Brain microvascular endothelial cell (primary cell): ENCODE data around the gene ADCY6.

ENCODE experiments used
- DNase-seq: peaks from one replicate; pipeline ENCODE4 v3.0.0-alpha.2; 2020
- H3K27ac ChIP-seq: fragments of 250-450 bp; sonication (Bioruptor Pico); 2 replicates; pipeline ENCODE4 v1.5.1; 2020; ENCODE audit warnings: mild to moderate bottlenecking, moderate library complexity
- H3K27me3 ChIP-seq: fragments of 250-450 bp; sonication (Bioruptor Pico); replicated peaks from 2 replicates; pipeline ENCODE4 v1.5.1; 2020; ENCODE audit warnings: mild to moderate bottlenecking
- H3K36me3 ChIP-seq: fragments of 250-450 bp; sonication (Bioruptor Pico); replicated peaks from 2 replicates; pipeline ENCODE4 v1.5.1; 2020; ENCODE audit warnings: mild to moderate bottlenecking
- H3K4me3 ChIP-seq: 2 replicates; pipeline ENCODE4 v1.5.1; 2011; ENCODE audit warnings: low read depth, mild to moderate bottlenecking, control low read depth, low read length, moderate library complexity
- in situ Hi-C: cut with HindIII; loops from 2 replicates; pipeline ENCODE4 v1.10.0; 2017; ENCODE audit warnings: low sequenced_read_pairs, low pct_ligation_motif_present
- TF ChIP-seq, protein P1 (sequence below): IDR thresholded peaks from 2 replicates; pipeline ENCODE4 v1.5.1; 2011; ENCODE audit warnings: low read depth, mild to moderate bottlenecking, moderate library complexity, low read length, control low read depth, inconsistent platforms; ENCODE audit errors: missing control alignments

ADCY6 gene

DNA sequence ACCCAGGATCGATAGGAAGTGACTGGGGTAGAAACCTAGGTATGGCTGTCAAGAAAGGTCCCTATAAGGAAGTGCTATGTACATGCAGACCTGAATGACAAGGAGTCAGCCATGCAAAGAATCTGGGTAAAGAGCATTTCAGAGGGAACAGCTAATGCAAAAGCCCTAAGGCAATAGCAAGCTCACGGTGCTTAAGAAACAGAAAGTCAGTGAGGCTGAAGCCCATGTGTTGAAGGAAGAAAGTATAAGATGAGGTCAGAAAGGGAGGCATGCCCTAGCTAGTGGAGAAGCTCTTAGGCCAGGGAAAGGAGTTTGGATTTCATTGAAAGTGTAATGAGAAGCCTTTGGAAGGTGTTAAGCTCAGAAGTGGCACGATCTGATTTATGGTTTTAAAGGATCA is 6.0 kb upstream of the ADCY6 start:
- TF ChIP-seq, protein P1, sequence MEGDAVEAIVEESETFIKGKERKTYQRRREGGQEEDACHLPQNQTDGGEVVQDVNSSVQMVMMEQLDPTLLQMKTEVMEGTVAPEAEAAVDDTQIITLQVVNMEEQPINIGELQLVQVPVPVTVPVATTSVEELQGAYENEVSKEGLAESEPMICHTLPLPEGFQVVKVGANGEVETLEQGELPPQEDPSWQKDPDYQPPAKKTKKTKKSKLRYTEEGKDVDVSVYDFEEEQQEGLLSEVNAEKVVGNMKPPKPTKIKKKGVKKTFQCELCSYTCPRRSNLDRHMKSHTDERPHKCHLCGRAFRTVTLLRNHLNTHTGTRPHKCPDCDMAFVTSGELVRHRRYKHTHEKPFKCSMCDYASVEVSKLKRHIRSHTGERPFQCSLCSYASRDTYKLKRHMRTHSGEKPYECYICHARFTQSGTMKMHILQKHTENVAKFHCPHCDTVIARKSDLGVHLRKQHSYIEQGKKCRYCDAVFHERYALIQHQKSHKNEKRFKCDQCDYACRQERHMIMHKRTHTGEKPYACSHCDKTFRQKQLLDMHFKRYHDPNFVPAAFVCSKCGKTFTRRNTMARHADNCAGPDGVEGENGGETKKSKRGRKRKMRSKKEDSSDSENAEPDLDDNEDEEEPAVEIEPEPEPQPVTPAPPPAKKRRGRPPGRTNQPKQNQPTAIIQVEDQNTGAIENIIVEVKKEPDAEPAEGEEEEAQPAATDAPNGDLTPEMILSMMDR, result no peak
- DNase-seq, result no peak
- Histone ChIP-seq H3K36me3 (no peaks in the 10 kb centered on the region), H3K4me3 (no peak overlapping the region), H3K27ac (no peak overlapping the region), H3K27me3 (no peaks in the 10 kb centered on the region)
- in situ Hi-C loops, result no loop called here

DNA sequence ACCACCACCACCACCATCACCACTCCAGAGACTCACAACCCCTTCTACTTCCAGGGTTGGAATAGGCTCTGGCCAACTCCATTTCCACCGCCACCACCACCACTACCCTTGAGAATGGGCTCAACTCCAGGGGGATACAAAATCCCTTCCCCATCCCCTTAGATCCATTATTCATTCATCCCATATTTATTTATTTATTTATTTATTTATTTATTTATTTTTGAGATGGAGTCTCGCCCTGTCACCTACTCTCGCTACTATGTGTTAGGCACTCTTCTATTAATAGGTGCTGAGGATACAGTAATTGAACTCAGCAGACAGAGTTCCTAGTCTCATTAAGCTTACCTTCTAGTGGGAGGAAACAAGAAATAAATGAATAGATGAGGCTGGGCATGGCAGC is 4.8 kb upstream of the ADCY6 start:
- Histone ChIP-seq H3K27ac (no peak overlapping the region), H3K27me3 (no peaks in the 10 kb centered on the region), H3K36me3 (no peaks in the 10 kb centered on the region), H3K4me3 (no peak overlapping the region)
- in situ Hi-C loops, result no loop called here
- TF ChIP-seq, protein P1, result no peak
- DNase-seq, result no peak

DNA sequence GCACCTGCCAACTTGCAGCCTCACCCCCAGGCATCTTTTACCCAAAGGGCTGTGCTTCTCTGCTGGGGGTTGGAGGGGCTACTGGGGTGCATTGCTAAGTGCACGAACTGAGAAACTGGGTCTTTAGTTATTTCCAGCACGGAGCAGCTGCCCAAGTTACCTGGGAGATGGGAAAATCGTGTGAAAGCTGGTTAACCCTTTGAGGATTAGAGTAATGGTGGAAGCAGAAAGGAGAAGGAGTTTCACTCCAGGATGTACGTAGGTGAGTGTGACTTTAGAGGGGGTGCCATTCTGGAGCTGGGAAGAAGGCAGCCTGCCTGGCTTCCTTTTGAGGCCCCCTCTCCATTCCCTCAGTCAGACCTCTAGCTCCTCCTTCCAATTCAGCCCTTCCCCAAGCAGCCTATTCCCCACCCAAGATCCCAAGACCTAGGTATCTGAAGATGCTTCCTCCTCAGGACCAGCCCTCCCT is 1.0 kb upstream of the ADCY6 start:
- Histone ChIP-seq H3K4me3 (peak overlapping the region; percentile 77), H3K27ac (no peak overlapping the region), H3K36me3 (no peaks in the 10 kb centered on the region), H3K27me3 (no peaks in the 10 kb centered on the region)
- no peak for DNase-seq
- TF ChIP-seq, protein P1, result no peak
- in situ Hi-C loops, result no loop called here

DNA sequence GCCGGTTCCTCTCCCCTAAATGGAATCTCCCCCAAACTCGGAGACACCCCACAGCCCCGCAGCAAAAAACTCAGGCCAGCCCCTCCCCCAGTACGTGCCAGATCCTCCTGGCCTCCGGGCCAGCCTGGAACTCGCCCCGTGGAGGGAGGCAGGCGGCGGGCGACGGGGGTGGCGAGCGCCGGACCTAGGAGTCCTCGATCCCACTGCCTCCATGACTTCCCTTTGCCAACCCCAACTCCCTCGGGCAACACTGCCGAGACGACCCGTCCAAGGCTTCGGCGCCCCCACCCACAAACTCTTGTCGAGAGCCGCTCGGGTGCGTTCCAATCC is 400 bp downstream of the ADCY6 start:
- Histone ChIP-seq H3K4me3 (peak overlapping the region; percentile 77), H3K27me3 (no peaks in the 10 kb centered on the region), H3K27ac (no peak overlapping the region), H3K36me3 (no peaks in the 10 kb centered on the region)
- in situ Hi-C loops, result no loop called here
- DNase-seq, result no peak
- TF ChIP-seq, protein P1, result no peak

DNA sequence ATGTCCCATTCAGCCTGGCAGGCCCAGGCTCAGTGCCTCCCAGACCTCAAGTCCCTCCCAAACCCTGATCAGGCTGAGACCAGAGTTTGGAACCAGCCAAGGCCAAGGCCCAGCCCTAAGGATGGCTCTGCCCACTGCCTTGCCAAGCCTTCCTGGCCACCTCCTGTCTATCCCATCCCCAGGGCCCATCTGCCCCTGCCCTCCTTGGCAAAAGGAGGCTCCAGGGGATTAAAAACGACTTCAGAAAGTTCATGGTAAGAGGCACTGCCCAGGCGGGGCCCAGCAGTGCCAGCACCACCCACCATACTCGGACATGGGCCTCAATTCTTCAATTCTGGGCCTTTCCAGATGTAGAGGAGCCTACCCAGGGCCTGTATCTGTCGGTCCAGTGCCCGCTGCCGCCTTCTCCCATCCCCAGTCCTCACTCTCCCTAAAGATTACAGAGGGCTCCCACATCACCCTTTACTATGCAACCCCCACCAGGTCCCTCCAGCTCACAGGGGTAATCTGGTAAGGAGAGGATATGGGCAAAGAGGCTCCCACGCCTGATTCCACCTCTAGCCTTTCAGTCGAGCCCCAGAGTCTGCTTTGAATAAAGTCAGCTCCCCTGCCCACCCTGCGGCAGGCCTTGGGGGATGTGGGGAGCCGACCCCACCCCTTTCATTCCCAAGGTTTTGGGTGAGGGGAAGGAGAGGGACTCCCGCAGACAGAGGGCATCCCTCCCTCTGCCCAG is 932 bp downstream of the ADCY6 start:
- H3K27me3 ChIP-seq, result no peaks in the 10 kb centered on the region
- DNase-seq, result no peak
- no peak overlapping the region for H3K27ac ChIP-seq
- peak overlapping the region; percentile 77 for H3K4me3 ChIP-seq
- peaks cover 2% of the 10 kb centered on the region for H3K36me3 ChIP-seq
- TF ChIP-seq, protein P1, result no peak
- in situ Hi-C loops, result no loop called here
